GM19023 (cell line): Measurements from ENCODE around the gene CCDC200.
A peak's percentile ranks its signal among the peaks of the same experiment; 100 is the strongest.
"Not testable (repeated sequence)": the region's sequence is repeated elsewhere in the genome, so short reads cannot be mapped to it uniquely, and the experiment has no call there.

Experiments
- ATAC-seq: cut with Tn5 transposase; IDR thresholded peaks from one replicate; pipeline ENCODE4 v1.9.1; 2021; ENCODE audit warnings: mild to moderate bottlenecking, moderate library complexity; ENCODE audit not compliant: unreplicated experiment

Gene CCDC200

GRCh38 chr17:43216762-43217613 lies 11.4 kb downstream of the CCDC200 start:
- no peak for ATAC-seq

- no peak for ATAC-seq
These were observed 12.1 kb downstream of the CCDC200 start for GRCh38 chr17:43216369-43216761.

GRCh38 chr17:43215341-43215740 lies 13.1 kb downstream of the CCDC200 start:
- no peak for ATAC-seq

- ATAC-seq: no peak
These were observed 14.9 kb downstream of the CCDC200 start for GRCh38 chr17:43213545-43213944.

GRCh38 chr17:43212641-43213490 lies 15.6 kb downstream of the CCDC200 start:
- ATAC-seq: no peak

- ATAC-seq: peak; percentile 73
These were observed 16.7 kb downstream of the CCDC200 start, which contains the start of gene TMEM106A for GRCh38 chr17:43211480-43212402. Gene TMEM106A, plus strand, starts transcription at chr17:43211875. Its CDS starts 1,167 bp downstream, at chr17:43213042.

GRCh38 chr17:43211123-43211479 lies 17.3 kb downstream of the CCDC200 start:
- ATAC-seq: no peak

- ATAC-seq: no peak
These were observed 17.8 kb downstream of the CCDC200 start for GRCh38 chr17:43210576-43210975.

- not testable (repeated sequence) for ATAC-seq
These were observed 25.4 kb downstream of the CCDC200 start for GRCh38 chr17:43203013-43203412.

GRCh38 chr17:43200127-43200526 lies 28.3 kb downstream of the CCDC200 start:
- no peak for ATAC-seq

- ATAC-seq: no peak
These were observed 28.8 kb downstream of the CCDC200 start for GRCh38 chr17:43199633-43200032.

- ATAC-seq: no peak
These were observed 35.2 kb downstream of the CCDC200 start for GRCh38 chr17:43193251-43193650.

GRCh38 chr17:43186656-43187055 lies 41.8 kb downstream of the CCDC200 start:
- ATAC-seq: not testable (repeated sequence)

- no peak for ATAC-seq
These were observed 44.5 kb downstream of the CCDC200 start for GRCh38 chr17:43183921-43184320.

GRCh38 chr17:43176119-43176570 lies 52.3 kb downstream of the CCDC200 start:
- ATAC-seq: no peak

- no peak for ATAC-seq
These were observed 53.0 kb downstream of the CCDC200 start for GRCh38 chr17:43175213-43176118.

GRCh38 chr17:43171586-43172487 lies 56.6 kb downstream of the CCDC200 start:
- ATAC-seq: no peak
